CD4-positive, alpha-beta T cell treated with Interleukin-10 for 1 hour (primary cell): ENCODE measurements around the gene CXCL12.

Experiments used
- DNase-seq: peaks from one replicate; pipeline ENCODE4 v3.0.0-alpha.2; 2020

CXCL12 gene

DNA sequence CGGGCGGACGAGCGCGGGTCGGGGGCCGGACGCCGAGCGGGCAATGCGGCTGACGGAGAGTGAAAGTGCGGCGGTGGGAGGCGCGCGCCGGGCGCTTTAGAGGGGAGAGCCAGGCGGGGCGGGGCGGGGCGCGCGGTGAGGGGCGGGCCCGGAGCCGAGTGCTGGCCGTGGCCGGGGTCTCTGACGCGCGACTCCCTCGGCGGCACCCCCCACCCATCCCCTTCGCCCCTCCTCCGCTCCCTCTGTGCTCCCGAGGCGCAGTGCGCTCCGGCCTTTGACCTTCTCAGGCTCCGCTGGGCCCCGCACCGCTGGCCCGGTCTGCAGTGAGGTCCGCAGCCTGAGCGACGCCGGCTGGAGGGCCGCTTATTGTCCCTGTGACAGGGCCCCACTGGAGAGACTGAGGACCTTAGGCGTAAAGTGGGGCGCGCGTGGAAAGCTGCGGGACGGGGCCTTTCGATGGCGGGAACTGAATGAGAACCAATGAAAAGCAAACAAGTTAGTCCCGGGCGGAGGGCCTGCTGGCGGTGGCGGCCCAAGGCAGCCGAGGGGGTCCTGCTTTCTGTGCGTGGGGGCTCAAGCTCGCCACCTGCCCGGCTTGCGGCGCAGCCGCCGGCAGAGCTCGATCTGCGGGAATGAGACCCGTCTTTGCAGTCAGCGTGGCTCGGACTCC, at the start of gene CXCL12:
CXCL12 (minus strand) TSS at position 72 of the 670 bp plus-strand sequence. CDS start 92 bp downstream, outside the sequence.
- no peak for DNase-seq

DNA sequence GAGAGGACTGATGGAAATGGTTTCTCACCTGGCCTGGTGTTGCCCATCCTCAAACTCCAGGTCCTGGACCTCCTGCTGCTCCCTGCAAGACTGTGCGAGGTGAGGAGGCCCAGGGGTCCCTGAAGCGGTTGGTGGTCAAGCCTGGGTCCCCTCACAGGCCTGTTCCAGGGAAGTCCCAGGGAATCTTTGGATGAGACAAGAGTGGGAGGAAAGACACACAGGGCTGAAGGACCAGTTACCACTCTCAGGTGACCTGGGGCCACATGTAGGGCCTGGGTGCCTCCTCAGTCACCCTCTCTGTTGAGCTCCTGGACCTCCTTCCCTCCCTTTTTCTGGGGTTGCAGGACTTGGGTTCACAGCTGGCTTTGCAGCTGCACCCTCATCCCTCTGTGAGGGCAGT, 42.6 kb upstream of the CXCL12 start:
- no peak for DNase-seq

DNA sequence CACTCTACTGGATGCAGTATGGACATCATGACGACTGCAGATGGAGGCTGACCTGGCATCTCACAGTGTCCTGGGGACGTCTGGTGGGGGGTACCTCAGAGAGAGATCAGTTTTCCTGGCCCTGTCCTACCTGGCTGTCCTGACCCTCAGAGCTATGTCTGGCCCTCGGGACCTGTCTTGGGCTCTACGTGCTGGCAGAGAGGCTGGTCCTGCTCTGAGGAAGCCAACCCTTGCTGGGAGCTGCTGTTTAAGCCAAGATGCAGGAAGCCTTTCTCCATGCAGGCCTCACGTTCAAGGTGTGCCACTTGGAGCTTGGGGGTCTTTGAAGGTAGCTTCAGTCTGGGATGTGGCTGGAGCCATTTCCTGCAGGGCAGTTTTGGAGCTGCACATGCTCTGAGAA, 42.1 kb upstream of the CXCL12 start:
- no peak for DNase-seq

DNA sequence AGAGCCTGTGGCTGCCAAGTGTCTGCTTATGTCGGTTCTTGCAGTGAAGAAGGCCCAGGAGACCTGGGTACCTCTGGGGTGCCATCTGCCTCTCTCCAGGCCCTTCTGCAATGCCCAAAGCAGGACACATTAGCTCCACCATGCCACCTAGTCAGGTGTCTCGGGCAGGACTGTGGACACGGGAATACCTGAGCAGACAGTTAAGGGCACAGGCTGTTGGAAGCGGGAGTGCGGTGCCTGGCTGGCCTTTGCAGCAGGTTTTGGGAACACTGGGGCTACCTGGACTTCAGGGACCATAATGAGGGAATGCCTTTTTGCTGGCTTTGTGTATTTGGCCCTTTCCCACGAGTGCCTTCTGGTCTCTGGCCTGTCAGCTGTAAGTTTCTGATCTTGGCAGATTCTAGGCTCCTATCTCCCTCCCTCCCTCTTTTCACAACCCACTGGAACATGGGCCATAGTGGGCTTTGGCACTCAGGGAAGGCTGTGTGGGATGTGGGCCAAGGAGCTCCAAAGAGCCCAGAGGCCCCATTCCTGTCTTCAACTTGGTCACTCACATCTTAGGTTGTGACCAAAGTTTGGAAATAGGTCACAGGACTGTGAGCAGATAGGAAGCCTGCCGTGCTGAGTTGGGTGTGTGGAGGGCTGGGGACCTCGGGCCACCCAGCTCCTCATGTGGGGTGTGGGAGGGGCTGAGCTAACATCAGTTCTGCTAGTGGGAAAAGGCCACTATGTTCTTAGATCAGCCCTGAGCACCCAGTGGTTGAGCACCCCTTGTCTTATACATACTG, 41.5 kb upstream of the CXCL12 start:
- DNase-seq: no peak

DNA sequence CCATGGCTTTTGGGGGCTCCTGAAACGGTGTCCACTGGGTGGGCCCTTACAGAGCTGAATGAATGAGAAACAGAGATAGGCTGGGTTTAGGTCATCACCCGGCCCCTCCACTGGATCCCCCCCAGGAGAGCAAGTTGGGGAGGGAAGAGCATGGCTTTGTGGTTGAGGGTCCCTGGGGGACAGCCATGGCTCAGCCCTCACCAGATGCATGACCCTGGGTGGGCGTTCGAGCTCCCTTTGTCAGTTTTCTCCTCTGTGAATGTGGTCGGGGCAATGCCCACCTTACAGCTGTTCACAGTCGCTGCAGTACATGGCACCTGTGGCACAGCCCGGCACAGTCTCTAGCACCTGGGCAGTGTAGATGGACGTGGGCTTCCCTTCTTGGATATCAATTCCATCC, 40.6 kb upstream of the CXCL12 start:
- no peak for DNase-seq

DNA sequence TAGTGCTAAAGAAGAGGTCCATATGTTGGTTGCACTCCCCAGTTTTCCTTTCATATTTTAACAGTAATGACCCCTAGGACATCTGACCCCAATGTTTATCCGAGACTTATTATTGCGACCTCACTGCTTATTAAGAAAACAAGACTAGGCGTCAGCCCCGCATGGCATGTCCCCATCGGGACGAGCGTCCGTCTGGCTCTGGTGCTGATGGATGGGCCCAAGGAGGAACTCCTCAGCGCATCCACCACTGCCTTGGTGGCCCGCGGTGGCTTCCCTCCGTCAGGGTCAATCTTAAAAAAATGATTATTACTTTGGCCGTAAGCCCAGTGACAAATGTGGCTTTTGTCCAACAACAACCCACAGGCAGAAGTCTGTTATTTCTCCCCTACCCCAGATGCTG, 40.1 kb upstream of the CXCL12 start:
- no peak for DNase-seq

DNA sequence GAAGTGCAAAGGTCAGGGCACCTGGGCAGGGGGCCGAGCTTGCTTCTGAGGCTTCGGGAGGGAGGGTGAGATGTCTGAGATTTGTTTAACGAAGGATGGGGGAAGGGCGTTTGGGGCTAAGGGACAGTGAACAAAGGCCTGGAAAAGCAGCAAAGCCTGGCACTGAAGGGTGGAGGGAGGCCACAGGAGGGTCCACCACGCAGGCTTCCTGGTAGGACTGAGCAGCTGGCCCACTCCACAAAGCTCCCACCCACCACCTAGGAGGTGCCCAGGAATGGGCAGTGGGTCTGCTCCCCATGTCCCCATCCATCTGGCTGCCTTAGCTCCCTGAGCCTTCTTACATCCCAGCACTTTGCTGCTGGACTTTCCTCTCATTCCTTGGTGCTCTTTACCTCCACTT, 39.4 kb upstream of the CXCL12 start:
- DNase-seq: no peak

DNA sequence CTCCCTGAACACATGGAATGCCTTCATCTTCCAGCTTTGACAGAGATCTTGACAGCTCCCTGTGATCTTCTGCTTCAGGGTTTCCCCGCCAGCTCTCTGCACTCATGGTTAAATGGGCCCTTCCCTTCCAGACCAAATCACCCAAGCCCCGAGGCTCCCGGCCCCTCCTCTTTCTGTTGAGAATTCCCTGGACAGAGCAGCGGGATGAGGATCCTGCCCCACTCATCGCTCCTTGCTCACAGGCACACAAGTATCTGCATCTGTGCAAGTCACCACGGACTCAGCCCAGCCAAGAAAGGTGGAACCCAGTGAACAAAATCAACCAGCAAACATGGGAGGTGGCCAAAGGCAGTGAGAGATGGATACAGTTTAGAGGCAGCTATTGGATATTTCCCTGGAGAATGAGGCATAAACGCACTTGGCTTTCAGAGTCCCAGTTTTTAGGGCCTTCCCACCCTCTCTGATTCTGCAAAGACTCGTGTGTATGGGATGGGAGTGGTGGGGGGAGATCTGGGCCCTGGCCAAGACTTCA, 37.7 kb upstream of the CXCL12 start:
- no peak for DNase-seq

DNA sequence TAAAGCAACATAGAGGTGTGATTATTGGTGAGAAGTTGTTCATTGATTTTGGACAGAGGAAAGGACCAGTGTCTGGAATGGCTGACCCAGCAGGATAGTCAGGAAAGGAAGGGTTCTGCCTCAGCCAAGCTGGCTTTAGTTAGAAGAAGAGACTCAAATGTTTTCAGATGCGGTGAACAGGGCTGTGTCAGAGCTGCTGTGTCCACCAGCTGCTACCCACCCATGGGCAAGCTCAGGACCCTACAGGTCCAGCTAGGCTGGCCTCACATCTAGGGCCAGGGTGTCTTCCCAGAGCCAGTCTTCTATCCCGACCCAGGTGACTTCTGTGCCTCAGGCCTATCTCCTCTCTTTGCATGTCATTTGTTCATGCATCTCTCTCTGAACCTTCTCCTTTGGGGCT, 37.3 kb upstream of the CXCL12 start:
- DNase-seq: no peak

DNA sequence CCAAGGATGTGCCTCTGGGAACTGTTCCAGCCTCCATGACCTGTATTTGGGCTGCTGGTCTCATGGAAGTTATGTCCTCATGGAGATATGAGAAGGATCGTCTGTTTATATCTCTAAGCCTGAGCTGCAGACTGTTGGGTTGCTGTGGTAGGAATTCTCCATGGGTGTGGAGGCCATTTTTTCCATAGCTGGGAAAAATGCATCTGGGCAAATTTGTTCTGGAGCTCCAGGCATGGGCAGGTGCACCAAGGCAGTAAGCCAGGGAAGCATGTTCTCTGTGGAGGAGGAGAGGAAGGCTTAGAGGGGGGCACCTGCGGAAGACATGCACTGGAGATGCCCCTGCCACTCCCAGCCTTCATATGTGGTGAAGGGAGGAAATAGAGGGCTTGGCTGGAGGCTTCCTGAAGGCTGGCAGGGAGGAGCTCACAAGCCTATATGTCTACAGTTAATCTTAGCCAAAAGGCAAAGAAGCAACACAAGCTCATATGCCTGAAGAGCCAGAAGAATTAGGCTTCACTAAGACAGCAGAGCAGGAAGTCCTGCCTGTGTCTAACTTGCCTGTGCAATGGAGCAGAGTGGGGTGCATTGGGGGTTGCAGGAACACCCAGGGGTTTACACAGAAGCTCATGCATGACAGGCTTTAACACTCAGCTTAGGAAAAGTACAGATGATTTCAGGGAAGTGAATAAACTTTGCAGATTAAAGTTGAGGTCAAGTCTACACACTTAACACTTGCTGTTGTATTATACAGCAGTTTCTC, 35.1 kb upstream of the CXCL12 start:
- DNase-seq: no peak

DNA sequence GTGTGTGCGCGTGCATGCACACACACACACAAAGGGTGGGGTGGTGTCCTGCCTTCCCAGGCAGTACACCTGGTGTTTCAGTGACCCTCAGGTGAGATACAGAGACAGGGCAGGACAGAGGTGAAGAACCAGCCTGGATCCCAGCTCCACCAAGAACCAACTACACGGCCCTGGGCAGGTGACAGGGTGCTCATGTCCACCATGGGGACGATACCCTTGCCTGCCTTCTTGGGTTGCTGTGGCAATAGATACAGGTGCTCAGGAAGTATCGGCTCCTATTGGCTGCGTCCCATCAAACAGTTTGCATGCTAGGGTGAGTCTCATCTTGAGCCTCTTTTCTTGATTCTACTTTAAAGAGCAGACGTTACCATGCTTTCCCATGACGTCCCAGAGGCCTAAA, 33.7 kb upstream of the CXCL12 start:
- DNase-seq: no peak

DNA sequence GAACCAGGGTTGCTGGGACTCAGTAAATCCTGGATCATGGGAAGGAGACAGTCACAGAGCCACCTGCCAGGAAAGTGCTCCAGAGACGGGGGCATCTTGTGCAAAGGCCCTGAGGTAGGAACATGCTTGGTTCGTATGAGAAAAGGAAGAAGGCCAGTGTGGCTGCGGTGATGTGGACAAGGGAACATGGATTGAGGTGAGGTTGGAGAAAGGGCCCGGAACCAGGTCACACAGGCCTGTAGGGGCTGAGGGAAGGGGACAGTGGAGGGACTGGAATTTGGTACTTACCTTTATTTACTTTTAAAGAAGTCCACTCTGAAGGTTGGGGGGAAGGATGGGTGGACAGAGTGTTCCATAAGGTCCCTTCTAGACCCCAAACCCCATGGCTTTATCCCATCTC, 32.9 kb upstream of the CXCL12 start:
- DNase-seq: no peak

DNA sequence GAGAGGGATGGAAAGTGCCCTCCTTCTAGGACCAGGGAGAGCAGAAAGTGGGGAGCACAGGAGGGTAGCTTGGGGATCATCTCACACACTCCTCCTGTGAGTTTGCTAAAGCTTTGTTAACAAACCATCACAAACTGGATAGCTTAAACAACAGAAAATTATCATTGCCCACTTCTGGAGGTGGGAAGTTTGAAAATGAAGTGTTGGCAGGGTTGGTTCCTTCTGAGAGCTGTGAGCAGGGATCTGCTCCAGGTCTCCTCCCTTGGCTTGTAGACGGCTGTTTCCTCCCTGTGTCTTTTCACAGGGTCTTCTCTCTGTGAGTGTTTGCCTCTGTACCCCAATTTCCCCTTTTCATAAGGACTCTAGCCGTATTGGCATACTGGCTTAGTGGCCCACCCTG, 32.0 kb upstream of the CXCL12 start:
- DNase-seq: no peak

DNA sequence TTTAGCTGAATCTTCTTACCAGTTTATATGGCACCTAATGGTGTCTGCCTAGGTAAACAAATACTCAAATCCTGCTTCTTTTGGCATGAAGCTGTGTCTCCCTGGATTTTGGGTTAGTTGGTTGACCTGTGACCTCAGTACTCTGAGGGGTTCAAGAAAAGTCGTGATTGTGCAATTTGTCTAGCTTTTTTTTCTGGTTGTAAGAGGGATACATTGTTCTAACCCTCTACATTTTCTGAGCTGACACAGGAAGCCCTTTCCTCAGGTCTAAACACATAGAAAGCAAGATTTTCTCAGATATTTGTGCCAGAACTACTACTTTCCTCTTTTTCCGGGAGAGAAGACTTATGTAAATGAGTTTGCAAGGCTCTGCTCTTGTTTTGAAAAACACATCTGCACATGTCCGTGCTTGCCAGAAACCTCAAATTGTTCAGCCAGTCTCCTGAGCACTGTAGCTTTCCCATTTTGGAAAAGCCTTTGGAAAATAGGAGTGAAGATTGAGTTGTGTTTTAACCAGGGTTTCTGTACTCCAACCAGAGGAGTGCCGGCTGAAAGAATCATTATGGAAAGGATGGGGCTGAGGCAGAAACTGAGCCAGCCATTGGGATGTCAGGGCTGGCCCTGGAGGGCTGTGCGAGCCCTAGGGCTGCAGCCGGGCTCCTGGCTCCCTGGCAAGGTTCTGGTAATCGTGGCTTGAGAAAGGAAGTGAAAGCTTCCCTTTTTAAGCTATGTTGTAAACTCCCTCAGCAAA, 31.3 kb upstream of the CXCL12 start:
- DNase-seq: no peak

DNA sequence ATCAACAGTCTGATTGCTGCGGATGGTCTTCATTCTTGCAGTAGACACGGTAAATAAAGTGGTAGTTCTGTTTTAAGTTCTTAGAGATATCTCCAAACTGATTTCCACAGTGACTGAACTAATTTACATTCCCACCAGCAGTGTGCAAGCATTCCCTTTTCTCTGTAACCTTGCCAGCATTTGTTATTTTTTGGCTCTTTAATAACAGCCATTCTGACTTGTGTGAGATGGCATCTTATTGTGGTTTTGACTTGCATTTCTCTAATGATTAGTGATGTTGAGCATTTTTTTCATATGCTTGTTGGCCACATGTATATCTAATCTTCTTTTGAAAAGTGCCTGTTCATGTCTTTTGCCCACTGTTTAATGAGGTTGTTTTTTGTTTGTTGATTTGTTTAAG, 30.2 kb upstream of the CXCL12 start:
- no peak for DNase-seq

DNA sequence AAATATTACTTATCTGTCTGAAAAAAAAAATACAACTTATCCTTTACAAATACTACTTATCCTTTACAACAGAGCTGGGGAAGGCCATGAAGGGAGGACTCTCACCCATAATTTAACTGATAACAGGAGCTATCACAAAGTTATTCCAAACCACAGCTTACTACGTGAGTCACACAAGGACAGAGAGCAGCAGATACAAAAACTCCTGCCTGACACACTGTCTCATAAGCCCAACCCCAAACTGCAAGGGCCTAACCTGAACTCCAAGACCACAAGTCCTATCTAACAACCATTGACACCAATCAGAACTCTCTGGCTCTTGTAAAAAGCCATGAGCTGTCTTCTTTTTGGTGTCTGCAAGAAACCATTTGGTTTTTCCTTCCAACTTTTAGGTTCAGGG, 28.5 kb upstream of the CXCL12 start:
- no peak for DNase-seq

DNA sequence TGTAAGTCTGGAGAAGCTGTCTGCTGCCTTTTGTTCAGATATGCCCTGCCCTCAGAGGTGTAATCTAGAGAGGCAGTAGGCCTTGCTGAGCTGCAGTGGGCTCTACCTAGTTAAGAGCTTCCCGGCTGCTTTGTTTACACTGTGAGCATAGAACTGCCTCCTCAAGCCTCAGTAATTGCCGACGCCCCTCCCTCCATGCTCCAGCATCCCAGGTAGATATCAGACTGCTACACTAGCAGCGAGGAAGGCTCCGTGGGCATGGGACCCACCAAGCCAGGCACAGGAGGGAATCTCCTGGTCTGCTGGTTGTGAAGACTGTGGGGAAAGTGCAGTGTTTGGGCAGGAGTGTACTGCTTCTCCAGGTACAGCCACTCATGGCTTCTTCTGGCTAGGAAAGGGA, 26.4 kb upstream of the CXCL12 start:
- no peak for DNase-seq

DNA sequence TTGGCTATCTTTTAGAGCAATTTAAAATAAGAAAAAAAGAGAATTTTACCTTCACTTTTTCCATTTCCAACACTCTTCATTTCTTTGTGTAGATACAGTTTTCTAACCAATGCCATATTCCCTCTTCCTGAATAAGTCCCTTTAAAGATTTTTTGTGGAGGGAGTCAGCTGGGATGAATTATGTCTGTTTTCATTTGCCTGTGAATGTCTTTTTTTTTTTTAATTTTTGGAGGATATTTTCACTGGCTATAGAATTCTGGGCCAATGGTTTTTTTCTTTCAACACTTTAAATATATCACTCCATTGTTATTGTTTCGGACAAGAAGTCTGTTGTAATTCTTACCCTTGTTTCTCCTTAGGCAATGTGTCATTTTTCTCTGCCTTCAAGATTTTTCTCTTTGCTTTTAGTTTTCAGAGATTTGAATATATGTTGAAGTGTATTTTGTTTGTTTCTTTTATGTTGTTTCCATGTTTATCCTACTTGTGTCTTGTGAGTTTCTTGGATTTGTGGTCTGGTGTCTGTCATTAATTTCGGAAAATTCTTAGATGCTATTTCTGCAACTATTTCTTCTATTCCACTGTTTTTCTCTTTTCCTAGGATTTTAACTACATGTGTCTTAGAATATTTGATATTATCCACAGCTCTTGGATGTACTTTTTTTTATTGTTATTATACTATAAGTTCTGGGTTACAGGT, 20.0 kb upstream of the CXCL12 start:
- no peak for DNase-seq

DNA sequence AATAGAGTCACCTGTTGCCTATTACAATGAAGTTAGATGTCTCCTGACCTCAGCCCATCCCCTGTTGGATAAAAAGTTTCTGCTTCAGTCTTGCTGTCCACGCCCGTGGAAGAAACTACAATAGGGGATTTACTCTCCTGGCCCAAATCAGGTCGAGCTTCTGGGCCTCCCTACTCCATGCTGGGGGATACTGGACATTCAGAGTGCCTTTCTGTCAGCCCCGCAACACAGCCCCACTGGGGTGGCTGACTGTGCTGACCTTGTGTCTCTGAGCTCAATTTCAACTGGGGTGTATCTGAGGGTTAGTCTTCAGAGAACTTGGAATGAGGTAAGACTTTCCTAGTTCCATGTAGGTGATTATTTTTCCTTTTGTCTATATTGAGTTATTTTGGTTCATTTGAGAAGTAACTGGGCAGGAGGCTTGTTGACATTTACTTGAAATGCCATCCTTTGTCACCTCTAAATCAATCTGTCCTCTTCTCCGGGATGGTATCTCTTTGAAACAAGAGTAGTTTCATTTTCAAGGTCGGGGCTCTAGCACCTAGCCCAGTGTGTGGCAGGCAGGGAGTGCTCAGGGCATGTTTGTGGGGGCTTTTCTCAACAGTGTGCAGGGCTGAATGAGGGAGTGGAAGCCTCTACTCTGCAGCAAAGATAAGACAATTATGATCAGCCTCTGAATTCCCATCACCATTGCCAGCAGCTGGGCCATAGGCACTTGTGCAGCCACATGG, 17.7 kb upstream of the CXCL12 start:
- DNase-seq: no peak

DNA sequence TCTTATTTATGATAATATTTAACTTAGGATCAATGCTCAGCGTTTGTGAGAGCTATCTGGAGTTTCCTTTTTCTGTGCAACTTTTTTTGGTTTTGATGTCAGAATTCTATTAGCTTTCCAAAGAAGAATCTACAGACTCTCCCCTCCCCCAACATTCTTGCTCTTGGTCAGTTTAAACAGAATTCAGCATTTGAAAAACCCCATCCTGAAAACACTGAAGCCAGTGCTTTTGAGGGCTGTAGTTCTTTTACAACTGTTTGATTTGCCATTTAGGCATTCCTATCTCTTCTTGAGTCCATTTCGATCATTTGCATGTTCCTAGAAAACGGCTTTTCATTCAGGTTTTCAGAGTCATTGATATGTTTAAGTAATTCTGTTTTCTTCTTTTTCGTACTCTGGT, 15.6 kb upstream of the CXCL12 start:
- DNase-seq: no peak

DNA sequence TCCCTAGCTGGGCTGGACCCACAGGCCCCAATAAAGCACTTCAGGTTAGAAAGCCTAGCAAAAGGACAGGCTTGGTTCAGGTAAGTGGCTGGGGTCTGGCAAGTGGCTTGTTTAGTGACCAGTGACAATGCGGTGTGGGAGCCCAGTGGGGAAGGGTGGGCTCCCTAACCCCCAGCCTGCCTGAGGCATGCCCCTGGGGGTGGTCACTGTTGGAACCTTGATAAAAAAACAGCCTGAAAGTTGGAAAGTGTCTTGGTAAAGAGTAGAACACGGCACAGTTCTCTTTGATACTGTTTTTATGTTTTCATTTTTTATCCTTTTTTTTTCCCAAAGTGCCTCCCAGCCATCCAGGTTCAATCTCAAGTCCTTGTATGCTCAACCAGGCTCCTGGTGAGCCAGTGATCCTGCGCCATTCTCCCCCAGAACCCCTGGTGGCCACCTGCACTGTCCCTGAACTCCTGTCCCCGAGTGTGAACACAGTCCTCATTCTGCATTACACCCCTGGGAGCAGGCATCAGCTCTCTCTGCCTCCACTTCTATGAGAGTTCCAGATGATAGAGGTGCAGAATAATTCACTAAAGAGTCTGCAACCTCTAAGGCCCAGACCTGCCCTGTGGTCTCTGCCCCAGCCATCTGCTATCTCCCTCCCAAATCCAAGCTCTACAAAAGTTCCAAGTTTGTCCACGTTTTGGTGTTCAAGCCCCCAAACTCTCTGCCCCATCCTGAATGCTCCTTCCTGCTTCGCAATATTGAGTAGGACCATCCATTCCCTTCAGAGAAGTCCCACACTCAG, 15.0 kb upstream of the CXCL12 start:
- no peak for DNase-seq
